ENCODE data around the gene PTN.
"Not testable (repeated sequence)": the region's sequence is repeated elsewhere in the genome, so short reads cannot be mapped to it uniquely, and the experiment has no call there.

Gene PTN

DNA sequence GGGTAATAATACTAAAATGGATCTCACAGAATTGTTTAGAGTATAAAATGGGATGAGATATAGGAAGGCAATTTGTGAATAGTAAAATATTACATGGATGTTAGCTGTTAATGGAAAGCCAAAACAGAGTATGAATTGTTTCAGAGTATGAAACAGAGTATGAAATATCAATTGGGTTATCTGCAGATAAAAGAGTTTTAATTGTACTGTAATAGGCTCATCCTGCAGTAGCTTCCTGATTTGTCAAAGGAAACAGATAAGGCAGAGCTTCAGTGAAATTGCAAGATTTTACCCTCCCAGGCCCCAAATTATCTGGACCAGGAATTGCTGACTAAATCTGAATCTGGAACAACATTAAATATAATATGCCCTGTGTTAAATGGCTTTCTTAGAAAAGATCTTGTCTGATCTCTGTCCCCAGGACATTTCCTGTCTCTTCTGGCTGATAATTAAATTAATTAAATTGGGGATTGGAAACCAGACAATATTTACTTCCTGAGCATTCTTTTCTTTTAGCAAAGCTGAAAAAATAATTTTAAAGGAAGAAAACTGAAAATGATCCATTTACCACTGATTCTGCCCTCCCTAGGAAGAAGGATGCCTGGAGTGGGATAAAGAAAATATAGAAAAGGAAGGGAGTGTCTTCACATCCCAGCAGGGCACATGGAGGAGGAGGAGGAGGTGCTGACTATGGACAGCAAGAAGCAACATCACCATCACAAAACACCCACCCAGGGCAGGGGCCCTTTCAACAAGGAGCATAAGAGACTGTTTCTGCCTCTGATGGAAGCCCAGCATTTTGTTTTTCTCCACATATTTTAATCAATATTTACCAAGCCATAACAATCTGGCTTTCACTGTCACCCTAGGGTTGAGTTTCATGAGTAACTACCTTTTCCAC, 18.5 kb downstream of the PTN start:
- DNase-seq (ENCODE audit: low spot score): no peak

DNA sequence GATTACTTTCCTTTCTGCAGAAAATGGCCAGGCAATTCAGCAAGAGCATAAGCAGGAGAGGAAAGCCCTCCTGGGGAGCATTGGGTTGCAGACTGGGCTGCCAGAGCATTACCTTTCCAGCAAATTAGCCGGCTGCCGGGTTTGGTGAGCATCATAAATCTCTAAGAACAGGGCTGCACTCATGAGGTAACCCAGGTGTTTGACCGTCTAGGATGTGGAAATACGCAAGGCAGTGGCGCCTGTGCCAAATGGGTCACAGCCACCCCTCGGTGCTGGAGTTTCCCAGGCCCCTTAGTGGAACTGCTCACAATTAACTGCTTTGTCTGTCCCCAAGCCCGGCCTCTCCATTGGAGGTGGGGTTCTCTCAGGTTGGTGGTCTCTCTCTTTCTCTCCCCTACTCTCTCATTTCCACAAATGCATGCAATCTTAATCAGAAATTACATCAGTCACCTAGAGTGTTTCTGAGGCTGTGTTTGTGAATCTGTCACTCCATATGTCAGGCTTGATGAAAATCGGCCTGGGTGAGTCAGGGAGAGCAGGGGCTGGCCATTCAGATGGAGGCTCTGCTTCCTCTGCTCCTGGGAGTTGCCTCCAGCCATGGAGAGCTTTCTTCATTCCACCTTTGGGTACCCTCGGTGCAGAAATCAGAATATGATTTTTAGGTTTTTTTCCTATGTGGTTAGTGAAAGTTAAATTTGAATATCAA, 26.7 kb downstream of the PTN start:
- no peak for DNase-seq (ENCODE audit: low spot score)

DNA sequence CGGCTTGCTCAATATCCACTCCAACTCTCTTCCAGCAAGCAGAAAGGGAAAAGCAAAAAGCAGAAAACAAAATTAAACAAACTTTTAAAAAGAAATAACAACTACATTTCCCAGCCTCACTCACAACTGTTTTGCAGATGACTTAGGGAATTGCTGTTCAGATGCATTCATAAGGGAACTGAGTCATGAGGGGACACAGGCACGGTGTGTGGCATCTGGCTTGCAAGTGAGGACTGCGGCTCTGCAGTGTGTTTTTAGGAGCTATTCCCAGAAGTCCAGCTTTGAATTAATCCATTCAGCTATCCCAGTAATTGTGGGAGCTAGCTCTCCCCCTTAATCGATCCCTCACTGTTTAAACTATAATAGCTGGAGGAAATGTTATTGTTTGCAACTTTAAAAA, 30.3 kb downstream of the PTN start:
- DNase-seq (ENCODE audit: low spot score): no peak

DNA sequence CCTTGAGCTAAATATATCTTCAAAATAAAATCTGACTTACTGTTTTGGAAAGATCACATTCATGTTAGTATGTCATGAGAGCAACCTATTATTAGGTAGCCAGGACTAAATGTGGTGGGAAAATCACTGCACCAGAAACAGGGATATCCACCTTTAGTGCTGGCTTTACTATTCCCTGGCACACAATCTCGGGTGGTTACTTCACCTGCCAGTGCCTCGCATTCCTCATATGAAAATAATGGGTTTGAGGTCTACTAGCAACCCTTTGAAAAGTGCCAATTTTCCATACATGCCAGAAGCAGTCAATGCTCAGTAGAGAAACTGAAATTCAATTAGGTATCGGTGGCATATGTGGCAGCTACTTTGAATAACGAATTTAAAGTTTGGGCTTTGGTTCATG, 36.8 kb downstream of the PTN start:
- no peak for DNase-seq (ENCODE audit: low spot score)

DNA sequence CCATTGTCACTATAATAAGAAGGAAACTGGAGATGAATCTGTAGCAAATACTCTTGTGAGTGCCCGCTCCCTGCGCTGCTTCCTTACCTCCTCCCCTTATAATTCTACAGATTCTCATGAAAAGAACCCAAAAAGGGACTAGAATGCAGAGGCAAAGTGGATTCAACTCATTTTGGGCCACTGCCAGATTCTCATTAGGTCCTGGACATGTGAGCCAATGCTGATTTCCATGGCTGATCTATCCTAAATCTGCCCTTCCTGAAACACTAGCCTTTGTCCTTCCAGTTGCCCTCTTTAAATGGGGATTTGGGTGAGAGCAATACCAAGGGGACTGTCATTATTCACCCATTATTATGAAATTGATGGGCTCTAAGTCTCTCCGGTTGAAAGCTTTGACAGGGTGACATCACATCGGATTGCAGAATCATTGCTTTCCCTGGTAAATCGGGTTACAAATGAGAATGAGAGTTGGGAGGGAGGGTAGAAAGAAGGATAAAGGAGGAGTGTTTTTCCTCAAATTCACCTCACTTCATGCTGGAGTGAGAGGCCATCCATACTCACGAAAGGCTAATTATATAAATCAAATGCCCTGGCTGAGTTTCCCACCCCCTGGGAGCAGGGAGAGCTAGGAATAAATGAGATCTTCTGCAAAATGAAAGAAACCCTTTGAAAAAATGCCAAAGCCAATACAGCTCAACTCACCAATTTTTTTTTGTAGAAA, 37.5 kb downstream of the PTN start:
- no peak for DNase-seq (ENCODE audit: low spot score)

DNA sequence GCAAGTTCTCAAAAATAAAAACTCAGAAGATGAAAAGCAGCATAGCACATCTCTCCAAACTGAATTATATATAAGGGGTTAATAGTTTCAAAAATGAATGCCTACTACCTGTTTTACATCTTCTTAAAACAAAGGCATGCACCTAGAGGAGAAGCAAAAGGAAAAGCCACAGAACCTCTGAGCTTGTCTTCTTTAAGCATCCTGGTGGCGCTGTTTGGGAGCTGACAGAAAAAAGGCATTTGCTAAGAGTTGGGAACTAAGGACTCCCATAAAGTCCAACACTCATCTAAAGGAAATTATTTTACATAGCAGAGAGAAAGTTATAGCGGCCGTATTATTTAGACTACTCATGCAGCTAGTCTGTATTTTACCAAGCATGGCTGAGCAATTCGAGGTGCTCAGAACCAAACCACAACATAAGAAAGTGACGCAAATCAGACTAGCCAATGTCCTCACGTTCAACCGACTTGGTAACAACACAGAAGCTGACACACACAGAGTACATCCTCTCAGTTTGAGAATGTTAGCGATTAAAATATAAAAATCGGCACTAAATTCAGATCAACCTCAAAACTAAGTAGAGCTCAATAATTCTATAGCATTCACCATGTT, 38.8 kb downstream of the PTN start:
- no peak for DNase-seq (ENCODE audit: low spot score)

DNA sequence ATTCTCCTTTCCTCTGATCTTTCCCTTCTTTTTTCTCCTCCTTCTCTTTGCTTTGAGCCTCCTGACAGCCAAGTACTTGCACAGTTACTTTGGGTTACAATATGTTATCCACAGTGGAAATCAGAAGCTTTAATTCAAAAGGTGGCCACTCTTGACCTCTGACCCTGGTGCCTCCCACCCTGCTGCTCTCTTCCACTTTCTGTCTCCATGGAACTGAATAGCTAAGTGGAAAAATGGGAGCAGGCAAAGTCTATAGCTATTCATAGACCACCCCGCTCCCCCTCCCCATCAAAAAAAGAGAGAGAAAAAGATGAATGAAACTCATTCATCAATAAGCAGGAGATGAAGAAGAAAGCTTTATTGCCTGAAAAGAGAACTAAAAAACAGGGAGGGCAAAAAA, 39.4 kb downstream of the PTN start:
- no peak for DNase-seq (ENCODE audit: low spot score)

DNA sequence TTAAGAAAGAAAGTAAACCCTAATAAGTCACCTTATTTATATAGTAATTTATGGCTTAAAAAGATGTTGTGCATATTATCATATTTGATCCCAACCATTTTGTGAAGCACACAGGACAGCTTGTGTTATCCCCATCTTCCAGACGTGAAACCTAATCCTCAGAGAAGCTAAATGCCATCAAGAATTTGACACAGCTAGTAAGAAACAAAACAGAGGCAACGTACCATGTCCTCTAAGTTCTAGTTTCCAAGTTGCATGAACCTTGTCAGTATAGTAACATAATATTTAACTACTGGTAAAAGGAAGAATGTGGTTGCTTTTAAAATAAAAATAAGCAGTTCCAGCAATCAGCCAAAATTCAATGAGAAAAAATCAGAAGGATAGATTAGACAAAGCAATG, 41.5 kb downstream of the PTN start:
- no peak for DNase-seq (ENCODE audit: low spot score)

DNA sequence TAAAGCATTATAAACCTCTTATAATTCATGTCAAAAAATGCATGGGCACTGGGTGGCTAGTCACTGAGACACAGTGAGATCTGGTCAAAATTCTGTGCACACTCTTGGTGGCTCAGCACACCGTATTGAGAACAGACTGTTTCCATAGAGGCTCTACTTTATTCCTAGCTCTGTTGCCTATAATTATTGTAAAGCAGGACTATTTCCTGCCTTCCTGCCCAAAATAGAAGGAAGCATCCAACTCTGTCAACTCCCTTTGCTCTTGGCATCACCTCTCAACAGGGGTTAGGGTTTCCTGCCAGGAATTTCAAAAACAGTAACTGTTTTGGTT, 45.1 kb downstream of the PTN start:
- no peak for DNase-seq (ENCODE audit: low spot score)

DNA sequence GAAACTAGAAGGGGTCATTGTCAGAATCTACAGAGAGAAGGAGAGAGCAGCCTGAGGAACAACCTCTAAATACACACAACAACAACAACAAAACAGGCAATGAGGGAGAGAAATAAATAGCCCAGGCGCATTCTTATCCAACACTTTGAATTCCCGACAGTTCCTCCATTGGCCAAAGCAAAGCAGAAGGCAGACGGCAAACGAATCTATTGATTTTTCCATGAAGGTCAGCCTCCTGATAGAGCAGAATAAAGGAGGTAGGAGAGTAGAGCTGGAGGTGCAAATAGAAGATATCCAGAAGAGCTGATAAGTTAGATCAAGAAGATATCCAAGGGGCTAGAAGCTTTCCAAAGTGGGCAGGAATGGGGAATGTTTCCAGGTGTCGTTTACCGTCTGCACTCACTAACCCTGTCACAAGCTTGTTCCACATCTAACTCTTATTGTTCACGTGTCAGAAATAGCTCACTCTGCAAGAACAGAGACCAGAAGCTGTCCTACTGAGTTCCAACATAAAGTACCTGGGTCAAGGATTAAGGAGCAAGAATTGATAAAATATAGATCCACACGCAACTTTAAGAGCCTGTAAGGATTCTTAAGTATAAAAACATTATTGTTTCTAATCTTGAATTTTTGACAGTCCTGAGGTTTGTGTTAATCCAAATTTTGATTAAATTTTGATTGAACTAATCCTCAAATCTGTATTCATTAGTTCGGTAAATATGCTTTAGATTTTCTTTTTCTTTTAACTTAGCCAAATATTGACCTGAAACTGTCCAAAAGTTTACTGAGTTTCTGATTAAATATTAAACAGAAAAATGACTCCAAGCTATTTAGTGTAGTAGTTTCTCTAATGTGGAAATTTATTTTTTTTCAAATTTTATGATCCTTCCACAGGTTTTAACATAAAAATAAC, 45.7 kb downstream of the PTN start:
- DNase-seq (ENCODE audit: low spot score): no peak

DNA sequence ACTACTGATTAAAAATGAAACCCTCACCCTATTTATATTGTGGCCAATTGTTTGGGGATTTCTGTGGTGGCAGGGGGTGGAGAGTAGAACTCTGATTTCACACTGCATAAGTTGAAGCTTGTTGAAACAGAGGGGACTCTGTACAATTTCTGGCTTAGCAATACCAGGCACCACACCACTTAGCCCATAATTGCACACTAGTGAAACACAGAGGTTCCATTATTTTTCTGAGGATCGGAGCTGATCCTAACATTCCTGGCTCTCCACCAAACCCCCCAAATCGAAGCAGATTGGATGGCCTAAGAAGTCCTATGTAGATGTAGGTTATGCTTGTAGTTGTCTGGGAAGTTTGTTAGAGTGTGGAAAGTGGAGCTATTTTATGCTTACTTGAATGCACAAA, 47.0 kb downstream of the PTN start:
- no peak for DNase-seq (ENCODE audit: low spot score)

DNA sequence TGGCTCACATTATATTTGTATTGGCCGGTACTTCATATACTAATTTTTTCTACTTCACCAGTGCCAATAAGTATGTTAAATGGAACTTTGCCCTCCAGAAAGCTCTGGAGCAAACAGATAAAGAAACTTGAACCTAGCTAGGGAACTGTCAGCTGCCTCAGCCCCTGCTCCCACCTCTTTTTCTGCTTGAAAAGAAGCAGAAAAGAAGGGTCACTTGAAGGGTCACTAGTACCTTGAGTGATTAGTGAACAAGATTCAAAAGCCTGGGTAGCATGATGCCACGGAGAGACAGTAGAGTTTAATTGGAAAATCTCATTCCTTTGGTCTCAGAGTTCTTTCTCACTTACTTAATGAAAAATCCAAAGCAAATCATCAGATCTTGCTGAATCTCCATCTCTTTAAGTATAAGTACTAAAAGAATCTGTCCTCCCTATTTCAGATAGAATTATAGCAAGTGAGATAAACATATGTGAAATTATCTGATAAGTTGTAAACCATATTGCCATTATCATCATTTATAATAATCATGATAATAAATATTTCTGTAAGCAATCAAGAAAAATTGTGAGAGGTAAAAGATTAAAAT, 47.7 kb downstream of the PTN start:
- no peak for DNase-seq (ENCODE audit: low spot score)

DNA sequence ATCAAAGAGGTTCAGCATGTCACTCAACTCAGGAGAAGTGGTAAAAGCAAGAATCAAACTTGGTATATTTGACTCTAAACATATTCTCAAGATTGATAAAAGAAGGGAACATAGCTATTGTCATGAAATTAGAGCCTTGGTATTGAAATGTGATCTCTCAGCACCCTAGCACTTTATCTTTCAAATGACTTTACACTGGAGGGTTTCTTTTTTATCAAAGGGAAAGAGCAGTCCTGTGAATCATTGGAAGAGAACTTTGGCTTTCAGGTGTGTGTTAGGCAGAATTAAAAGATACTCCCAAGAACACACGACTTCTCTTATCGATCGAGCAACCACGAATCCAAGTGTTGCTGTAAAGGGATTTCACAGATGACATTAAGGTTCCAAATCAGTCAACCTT, 54.4 kb downstream of the PTN start:
- DNase-seq (ENCODE audit: low spot score): no peak

DNA sequence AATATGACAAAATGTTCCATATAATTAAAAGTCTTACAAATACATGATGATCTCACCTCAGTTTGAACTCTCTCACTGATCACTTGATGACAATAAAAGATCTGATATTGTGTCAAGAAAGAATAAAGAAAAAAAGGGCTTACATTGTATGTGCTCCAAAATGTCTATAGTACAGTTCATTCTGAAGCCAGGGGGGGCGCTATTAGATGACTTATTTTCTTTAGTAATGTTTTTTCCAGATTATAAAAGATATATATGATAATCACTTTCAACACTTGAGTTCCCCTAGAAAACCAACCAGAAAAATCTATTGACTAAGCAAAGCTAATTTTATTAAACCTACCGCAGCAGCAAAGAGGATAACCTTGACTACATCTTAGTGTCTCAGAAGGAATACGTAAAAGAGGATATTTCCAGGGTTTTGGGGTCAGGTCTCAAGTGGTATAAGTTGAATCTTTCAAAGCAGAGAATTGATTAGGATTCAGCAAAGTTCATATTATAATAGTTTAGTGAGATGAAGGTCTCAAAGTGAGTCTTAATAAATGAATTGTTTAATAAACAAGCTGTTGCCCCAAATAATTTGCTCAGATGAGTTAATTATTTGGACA, 55.8 kb downstream of the PTN start:
- DNase-seq (ENCODE audit: low spot score): no peak

DNA sequence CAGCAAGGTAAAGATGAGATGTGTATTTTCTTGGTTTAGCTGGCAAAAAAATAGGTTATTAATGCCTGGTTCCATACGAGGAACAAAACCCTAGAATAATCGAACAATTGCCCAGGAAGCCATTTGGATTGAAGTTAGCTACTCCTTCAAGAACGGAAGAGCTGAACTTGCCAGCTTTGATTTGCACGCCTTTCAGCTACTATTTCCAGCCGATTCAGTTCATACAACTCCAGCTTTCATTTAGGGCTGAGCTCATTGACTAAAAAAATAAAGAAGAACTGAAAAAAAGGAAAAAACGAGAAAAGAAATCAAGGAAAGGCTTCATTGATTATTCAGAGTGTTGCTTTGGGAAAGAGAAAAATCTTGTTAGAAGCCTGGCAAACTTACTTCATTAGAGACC, 60.4 kb downstream of the PTN start:
- DNase-seq (ENCODE audit: low spot score): no peak

DNA sequence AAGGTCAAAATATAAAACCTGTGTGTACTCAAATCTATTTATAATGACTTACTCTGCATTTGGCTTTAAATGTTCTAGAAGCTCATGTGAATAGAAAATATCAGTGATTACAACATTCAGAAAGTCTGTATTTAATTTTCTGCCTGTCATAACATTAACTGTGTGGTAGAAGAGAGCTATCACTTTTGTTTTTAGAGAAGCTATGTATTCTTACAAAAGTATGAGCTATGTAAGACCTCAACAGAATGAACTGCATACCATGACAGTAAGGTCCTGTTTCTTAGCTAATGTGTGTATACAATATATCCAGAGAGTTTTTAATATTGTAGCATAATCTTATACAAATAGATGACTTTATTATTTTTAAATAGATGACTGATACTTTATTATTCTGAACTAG, 61.5 kb downstream of the PTN start:
- no peak for DNase-seq (ENCODE audit: low spot score)

DNA sequence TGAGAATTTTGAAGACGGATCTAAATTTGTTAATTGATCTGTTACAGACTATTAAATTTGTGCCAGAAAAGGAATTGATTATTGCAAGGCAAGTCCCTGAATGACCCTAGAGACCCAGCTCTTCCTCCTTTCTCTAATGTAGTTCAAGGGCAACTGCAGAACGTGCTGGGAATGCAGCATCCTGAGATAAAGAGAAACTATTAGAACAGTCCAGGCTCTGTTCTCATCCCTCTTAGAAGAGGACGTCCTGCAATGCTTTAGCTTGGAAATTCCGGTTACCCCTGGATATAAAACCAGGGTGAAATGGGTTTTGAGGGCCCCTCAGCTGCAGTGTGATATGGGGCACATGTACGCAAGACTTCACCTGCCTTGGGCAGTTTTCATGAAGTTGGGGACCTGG, 67.3 kb downstream of the PTN start:
- no peak for DNase-seq (ENCODE audit: low spot score)

DNA sequence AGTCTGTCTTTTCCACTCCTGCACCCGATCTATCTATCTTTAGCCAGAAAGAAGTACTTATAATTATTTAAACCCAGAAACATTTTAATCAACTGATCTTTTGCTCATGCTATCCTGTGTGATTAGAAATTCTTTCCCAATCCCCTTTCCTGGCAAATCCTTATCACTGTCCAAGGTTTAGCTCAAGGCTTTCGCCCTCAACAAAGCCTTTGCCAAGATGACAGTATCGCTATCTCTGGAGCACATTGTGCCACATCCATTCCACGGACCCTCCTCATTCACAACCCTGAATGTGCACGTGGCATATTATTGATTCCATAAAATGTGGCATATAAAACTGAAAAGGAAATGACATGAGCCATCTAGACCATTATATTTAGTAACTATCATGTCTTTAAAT, 71.3 kb downstream of the PTN start:
- DNase-seq (ENCODE audit: low spot score): no peak

DNA sequence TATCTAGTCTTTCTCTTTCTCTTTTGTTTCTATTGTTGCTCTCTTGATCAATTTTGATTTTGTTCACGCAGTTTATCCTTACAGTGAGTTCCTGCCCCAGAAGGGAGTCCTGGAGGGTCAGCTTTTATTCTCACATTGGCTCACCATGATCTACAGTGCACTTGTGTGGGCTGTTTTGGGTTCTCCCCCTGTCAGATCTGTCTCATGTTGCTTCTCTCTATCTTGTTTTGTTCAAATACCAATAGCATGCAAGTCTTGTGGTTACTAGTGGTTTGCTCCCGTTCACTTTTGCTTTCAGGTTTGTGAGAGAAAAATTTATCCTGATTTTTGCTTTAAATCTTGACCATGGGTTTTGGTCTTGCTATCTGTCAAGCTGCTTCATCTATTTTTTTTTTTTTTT, 74.3 kb downstream of the PTN start:
- no peak for DNase-seq (ENCODE audit: low spot score)

DNA sequence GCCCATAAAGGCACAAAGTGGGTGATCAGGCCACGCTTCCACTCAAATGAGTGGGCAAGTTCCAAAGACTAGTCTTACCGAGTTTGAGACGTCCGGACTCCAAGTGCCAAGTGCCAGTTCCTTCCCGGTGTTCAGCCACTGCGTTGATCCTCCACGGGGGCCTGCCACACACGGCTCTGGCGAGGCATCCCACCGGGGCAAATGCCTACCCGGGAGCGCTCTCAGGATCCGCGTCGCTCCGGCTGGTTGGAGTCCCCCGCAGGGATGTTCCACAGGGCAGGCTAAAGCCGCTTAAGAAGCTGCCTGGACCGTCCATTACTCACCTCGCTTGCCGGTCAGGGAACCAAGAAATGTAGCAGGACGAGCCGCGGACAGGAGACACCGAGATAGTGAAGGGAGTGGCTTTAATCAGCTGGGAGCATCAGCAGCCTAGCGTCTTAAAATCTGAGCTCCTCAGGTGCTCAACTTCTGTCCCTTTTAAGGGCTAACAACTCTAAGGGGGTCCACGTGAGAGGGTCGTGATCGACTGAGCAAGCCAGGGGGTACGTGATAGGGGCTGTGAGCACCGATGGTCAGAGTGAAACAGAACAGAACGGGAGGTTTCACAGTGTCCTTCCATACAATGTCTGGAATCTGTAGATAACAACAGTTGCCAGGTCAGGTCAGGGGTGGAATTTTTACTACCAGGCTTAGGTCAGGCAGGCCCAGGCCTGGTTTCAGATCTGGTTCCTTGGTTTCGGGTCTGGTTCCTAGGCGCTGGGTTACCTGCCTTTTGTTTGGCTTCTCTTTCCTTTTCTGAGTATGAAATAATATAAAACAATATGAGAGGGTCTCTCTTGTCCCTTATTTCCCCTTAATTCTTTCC, 75.3 kb downstream of the PTN start:
- not testable (repeated sequence) for DNase-seq (ENCODE audit: low spot score)

Data from germinal center (tissue), 1 donor.